Tibial artery (tissue), 4 donors: ENCODE data around the gene C20orf141.
"Not testable (repeated sequence)": the region's sequence is repeated elsewhere in the genome, so short reads cannot be mapped to it uniquely, and the experiment has no call there.

ENCODE experiments used
- DNase-seq, 2 donors: peaks; one replicate each; pipeline ENCODE4 v3.0.0-alpha.2; 2019
- H3K27ac ChIP-seq, 2 donors: fragments of 200-600 bp; sonication (generic) in 1 of 2; 1 replicate in 1 of 2; 2 replicates in 1 of 2; pipeline ENCODE4 v1.5.1; 2018 to 2019; ENCODE audit warnings: mild to moderate bottlenecking in 1 of 2
- H3K27me3 ChIP-seq, 2 donors: fragments of 200-600 bp; sonication (generic) in 1 of 2; one replicate each; pipeline versions ENCODE4 v1.5.1 to v1.6.0; 2016 to 2019
- H3K36me3 ChIP-seq, 3 donors: fragments of 200-600 bp; sonication (generic) in 2 of 3; one replicate each; pipeline ENCODE4 v1.5.1; 2016 to 2019; ENCODE audit warnings: mild to moderate bottlenecking in 2 of 3
- H3K4me1 ChIP-seq, 4 donors: fragments of 200-600 bp; sonication (generic) in 2 of 4; 1 replicate in 3 of 4; 2 replicates in 1 of 4; pipeline ENCODE4 v1.5.1; 2016 to 2019
- H3K4me3 ChIP-seq, 2 donors: fragments of 200-600 bp; sonication (generic) in 1 of 2; 1 replicate in 1 of 2; 2 replicates in 1 of 2; pipeline ENCODE4 v1.5.1; 2018 to 2019; ENCODE audit warnings: mild to moderate bottlenecking in 2 of 2
- H3K9me3 ChIP-seq, 3 donors: fragments of 200-600 bp; sonication (generic) in 1 of 3; one replicate each; pipeline ENCODE4 v1.5.1; 2016 to 2019
- CTCF ChIP-seq, 2 experiments: fragments of 200-600 bp in 1 of 2; fragments of 450-650 bp in 1 of 2; IDR thresholded peaks; one replicate each; pipeline ENCODE4 v1.5.1; 2017 to 2019; ENCODE audit warnings: antibody characterized with exemption in 2 of 2, mild to moderate bottlenecking in 1 of 2, moderate library complexity in 1 of 2
- intact Hi-C: fragments of 100-400 bp; cut with DNase I; formaldehyde crosslinking; loops from one replicate; pipeline ENCODE4 v1.15.0; 2023; ENCODE audit warnings: low total_unique reads

Gene C20orf141

GRCh38 chr20:2807019-2807418 lies 7.8 kb upstream of the C20orf141 start:
- H3K27ac ChIP-seq, result no peak overlapping the region
- H3K27me3 ChIP-seq, result peaks cover 0 to 87% of the 10 kb centered on the region in 2 donors
- intact Hi-C loops, result no loop called here
- TF ChIP-seq CTCF (IDR thresholded peaks at IDR 0.05), result no peak
- no peak overlapping the region for H3K4me3 ChIP-seq
- H3K4me1 ChIP-seq, result peaks cover 0 to 7% (median 4%) of the 10 kb centered on the region in 4 donors
- H3K9me3 ChIP-seq, result peaks cover 0 to 6% (median 5%) of the 10 kb centered on the region in 3 donors
- no peak for DNase-seq
- H3K36me3 ChIP-seq, result no peaks in the 10 kb centered on the region

- DNase-seq, H3K4me3 ChIP-seq, H3K36me3 ChIP-seq, H3K4me1 ChIP-seq, H3K27ac ChIP-seq, intact Hi-C loops: not testable (repeated sequence)
- H3K27me3 ChIP-seq, result peaks cover 0 to 81% of the 10 kb centered on the region in 2 donors
- H3K9me3 ChIP-seq, result peaks cover 0 to 13% (median 8%) of the 10 kb centered on the region in 3 donors
These were observed 6.9 kb upstream of the C20orf141 start for GRCh38 chr20:2807929-2808328.

GRCh38 chr20:2809690-2810089 lies 5.1 kb upstream of the C20orf141 start:
- TF ChIP-seq CTCF (IDR thresholded peaks at IDR 0.05), result no peak
- peaks cover 0 to 13% (median 8%) of the 10 kb centered on the region in 3 donors for H3K9me3 ChIP-seq
- H3K4me3 ChIP-seq, result no peak overlapping the region
- no peak overlapping the region for H3K27ac ChIP-seq
- H3K27me3 ChIP-seq, result peaks cover 0 to 70% of the 10 kb centered on the region in 2 donors
- no peaks in the 10 kb centered on the region for H3K36me3 ChIP-seq
- DNase-seq, result no peak
- peaks cover 0 to 7% (median 4%) of the 10 kb centered on the region in 4 donors for H3K4me1 ChIP-seq
- intact Hi-C loops, result no loop called here

GRCh38 chr20:2812189-2812588 lies 2.6 kb upstream of the C20orf141 start:
- H3K4me3 ChIP-seq, result no peak overlapping the region
- no peak overlapping the region for H3K27ac ChIP-seq
- TF ChIP-seq CTCF (IDR thresholded peaks at IDR 0.05), result no peak
- H3K9me3 ChIP-seq, result peaks cover 0 to 13% (median 8%) of the 10 kb centered on the region in 3 donors
- H3K27me3 ChIP-seq, result peaks cover 0 to 63% of the 10 kb centered on the region in 2 donors
- intact Hi-C loops, result no loop called here
- no peaks in the 10 kb centered on the region for H3K4me1 ChIP-seq
- no peak for DNase-seq
- H3K36me3 ChIP-seq, result no peaks in the 10 kb centered on the region

- Histone ChIP-seq H3K4me3 (no peak overlapping the region), H3K27me3 (peaks cover 0 to 58% of the 10 kb centered on the region in 2 donors), H3K9me3 (peaks cover 0 to 13% (median 8%) of the 10 kb centered on the region in 3 donors), H3K27ac (no peak overlapping the region), H3K4me1 (no peaks in the 10 kb centered on the region), H3K36me3 (no peaks in the 10 kb centered on the region)
- no peak for DNase-seq
- intact Hi-C loops, result no loop called here
- no peak for TF ChIP-seq CTCF (IDR thresholded peaks at IDR 0.05)
These were observed 711 bp upstream of the C20orf141 start for GRCh38 chr20:2814076-2814475.

GRCh38 chr20:2815242-2815900 lies 584 bp downstream of the C20orf141 start:
- no peak overlapping the region for H3K4me3 ChIP-seq
- no peaks in the 10 kb centered on the region for H3K36me3 ChIP-seq
- DNase-seq, result no peak
- TF ChIP-seq CTCF (IDR thresholded peaks at IDR 0.05), result no peak
- H3K9me3 ChIP-seq, result peaks cover 0 to 13% (median 8%) of the 10 kb centered on the region in 3 donors
- intact Hi-C loops, result no loop called here
- peaks cover 0 to 58% of the 10 kb centered on the region in 2 donors for H3K27me3 ChIP-seq
- H3K27ac ChIP-seq, result no peak overlapping the region
- H3K4me1 ChIP-seq, result peaks cover 0 to 7% (median 5%) of the 10 kb centered on the region in 4 donors
